ENCODE measurements around the gene CCL1.

Gene CCL1

DNA sequence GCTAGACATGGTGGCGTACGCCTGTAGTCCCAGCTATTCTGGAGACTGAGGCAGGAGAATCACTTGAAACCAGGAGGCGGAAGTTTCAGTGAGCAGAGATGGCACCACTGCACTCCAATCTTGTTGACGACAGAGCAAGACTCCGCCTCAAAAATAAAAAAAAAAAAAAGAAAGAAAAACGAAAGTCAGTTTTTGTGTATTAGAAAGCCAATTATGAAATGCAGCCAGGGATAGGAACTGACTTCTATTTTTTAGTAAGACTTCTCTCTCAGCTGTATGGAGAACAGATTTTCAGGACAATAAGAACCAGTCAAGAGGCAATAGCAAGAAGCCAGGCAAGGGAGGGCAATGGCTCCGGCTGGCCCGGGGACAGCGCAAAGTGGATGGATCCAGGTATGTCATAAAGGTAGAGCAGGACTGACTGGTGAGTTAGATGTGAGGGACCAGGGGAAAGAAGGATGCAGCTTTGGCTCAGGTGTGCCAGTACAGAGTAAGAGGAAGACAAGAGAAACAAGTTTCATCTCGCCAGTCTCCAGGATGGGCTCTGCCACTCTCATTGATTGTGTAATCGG lies 12.5 kb upstream of the CCL1 start:
- peak; percentile 64 for DNase-seq (ENCODE audit: low spot score)
- no peak overlapping the region for H3K4me3 ChIP-seq
- TF ChIP-seq, protein P1, sequence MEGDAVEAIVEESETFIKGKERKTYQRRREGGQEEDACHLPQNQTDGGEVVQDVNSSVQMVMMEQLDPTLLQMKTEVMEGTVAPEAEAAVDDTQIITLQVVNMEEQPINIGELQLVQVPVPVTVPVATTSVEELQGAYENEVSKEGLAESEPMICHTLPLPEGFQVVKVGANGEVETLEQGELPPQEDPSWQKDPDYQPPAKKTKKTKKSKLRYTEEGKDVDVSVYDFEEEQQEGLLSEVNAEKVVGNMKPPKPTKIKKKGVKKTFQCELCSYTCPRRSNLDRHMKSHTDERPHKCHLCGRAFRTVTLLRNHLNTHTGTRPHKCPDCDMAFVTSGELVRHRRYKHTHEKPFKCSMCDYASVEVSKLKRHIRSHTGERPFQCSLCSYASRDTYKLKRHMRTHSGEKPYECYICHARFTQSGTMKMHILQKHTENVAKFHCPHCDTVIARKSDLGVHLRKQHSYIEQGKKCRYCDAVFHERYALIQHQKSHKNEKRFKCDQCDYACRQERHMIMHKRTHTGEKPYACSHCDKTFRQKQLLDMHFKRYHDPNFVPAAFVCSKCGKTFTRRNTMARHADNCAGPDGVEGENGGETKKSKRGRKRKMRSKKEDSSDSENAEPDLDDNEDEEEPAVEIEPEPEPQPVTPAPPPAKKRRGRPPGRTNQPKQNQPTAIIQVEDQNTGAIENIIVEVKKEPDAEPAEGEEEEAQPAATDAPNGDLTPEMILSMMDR (IDR thresholded peaks at IDR 0.05), result no peak
- no peak overlapping the region for H3K27ac ChIP-seq

DNA sequence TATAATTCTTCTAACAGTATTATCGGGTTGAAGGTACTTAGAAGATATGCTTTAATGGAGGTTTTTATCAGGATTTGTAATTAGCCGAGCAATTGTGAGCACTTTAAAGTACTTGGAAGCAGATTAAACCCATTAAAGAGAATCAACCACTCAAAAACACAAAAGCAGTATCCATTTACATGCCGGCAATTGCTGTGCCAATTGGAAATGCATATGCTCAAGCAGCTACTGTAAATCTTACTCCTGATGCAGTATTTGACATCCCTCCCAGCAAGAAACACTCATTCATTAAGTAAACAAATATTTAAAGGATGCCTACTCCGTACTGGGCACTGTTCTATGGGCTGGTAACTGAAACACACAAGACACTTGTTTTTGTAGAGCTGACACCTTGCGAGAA lies 11.4 kb upstream of the CCL1 start:
- Histone ChIP-seq H3K4me3 (no peak overlapping the region), H3K27ac (no peak overlapping the region)
- DNase-seq (ENCODE audit: low spot score), result no peak
- TF ChIP-seq, protein P1 (IDR thresholded peaks at IDR 0.05), result no peak

DNA sequence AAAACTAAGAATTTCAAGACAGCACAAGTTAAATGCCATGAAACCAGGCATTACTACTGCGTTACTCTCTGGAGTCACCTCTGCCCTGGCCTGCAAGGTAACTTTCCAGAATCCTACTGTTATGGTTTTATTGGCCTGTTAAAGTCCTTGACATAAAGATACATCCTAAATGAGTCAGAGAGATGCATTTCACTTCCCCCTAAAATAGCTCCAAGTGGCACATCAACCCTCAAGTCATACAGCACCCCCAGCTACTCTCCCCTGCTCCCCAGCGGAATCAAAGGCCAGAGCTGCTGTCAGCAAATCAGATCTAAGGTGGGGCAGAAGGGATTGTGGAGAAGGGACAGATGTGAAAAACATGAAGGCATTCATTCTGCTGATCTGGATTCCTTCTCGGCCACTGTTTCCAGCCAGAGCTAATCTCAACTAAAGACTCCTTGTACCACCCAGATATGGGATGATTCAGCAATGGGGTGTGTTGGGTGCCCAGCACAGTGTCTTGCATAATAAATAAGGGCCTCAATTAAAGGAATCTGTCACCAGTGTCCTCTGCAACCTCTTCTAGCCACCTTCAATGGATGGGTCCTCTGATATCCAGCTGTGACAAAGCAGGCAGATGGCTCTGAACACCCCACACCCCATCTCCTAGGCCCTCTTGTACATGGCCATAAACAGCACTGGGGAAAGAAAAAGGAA lies 8.5 kb upstream of the CCL1 start:
- Histone ChIP-seq H3K27ac (no peak overlapping the region), H3K4me3 (no peak overlapping the region)
- TF ChIP-seq, protein P1 (IDR thresholded peaks at IDR 0.05), result no peak
- peak; percentile 29 for DNase-seq (ENCODE audit: low spot score)

DNA sequence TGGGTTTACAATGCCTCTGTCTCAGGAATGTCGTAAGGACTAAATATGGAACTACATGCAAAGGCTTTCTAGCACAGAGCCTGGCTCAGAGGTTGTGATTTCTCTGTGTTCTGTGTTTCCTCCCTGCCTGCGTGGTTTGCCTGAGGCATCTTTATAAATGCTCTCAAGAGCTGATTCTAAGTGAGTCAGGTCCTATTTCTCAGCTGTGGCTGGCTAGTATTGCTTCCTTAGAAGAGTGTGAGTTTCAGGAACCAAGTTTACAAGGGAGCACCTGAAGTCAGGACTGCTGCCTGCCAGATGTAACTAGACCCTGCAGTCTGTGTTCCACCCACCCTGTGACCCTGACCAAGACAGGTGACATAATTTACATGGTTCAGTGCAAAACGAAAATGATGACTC lies 8.0 kb upstream of the CCL1 start:
- TF ChIP-seq, protein P1 (IDR thresholded peaks at IDR 0.05), result no peak
- no peak overlapping the region for H3K4me3 ChIP-seq
- H3K27ac ChIP-seq, result no peak overlapping the region
- DNase-seq (ENCODE audit: low spot score), result peak; percentile 40

DNA sequence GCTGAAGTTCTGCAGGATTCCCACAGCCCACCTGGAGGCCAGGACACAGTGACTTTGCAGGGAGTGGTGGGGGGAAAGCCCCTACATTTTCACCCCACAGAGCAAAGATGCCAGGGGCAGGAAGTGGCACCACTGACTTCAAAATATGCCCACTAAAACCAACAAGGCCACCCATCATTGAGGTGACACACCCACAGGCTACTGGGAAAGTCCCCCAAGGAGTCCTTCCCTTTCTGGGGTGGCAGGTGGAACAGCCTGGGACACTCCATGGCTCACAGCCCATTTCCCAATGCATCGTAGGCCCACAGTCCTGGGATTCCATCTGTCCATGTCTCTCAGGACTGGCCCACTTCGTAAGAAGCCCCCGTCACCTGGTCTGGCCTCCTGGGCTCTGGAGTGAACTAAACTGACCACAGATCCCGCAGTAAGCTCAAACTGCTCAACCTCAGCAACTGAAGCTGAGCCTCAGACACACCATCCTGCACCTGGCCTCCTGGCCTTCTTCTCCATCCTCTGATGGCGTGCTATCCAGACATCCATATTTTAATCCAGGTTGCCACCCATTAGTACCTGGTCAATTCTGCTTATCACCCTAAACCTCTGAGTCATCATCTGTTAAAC lies 7.5 kb upstream of the CCL1 start:
- TF ChIP-seq, protein P1 (IDR thresholded peaks at IDR 0.05), result no peak
- no peak overlapping the region for H3K27ac ChIP-seq

DNA sequence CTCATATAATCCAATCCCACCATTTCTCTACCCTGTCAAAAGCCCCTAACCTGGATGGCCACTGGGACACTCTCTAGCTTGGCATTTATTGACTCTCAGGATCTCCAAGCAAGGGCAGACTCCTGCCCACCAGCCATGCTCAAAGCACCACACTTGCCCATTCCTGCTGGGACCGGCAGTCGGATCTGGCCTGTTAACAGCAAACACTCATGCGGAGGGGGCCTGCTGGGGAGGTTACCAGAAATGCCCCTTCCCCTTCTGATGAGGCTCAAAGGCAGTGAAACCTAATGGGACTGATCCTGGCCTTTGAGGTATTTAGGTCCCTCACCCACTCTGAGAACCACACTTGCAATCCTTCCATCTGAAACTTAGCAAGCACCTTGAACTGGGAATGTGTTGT lies 6.5 kb upstream of the CCL1 start:
- no peak overlapping the region for H3K4me3 ChIP-seq
- peak; percentile 56 for DNase-seq (ENCODE audit: low spot score)
- H3K27ac ChIP-seq, result no peak overlapping the region
- TF ChIP-seq, protein P1 (IDR thresholded peaks at IDR 0.05), result no peak

More for the DNA sequence above, 7.5 kb upstream of the CCL1 start:
- peak; percentile 35 for DNase-seq (ENCODE audit: low spot score)
- H3K4me3 ChIP-seq, result no peak overlapping the region

All from coronary artery (tissue), 2 donors.